Measurements from ENCODE around the gene PLVAP.

DNA sequence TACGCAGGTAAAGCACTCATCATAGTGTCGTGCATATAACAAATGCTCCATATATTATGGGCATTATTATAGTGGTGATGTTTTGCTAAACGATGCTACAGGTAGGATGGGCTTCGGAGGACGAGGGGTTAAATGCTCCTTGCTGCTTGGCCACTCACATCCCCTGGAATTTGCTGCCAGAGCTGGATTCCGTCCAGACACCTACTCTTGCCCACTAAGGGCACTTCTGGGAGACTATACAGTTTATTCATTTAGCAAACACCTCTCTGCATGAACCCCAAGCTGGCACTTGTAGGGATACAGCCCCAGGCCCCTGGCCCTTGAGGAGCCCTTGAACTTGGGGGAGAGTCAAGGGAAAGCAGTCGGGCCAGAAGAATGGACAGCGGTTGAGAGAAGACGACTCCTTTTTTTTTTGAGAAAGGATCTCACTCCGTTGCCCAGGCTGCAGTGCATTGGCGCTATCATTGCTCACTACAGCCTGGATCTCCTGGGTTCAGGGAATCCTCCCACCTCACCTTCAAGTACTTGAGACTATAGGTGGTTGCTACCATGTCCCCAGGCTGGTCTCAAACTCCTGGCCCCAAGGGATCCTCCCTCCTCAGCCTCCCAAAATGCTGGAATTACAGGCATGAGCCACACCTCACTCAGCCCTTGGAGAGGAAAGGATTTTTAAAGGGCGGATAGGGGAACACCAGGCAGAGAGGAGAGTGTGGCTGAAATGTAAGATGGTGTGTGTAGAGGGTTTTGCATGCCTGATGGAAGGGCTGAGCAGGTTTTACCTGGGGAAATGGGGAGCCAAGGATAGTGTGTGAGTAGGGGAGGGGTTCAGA is 72.5 kb downstream of the PLVAP start:
- TF ChIP-seq POLR2AphosphoS5 (IDR thresholded peaks at IDR 0.05; ENCODE audit: low read depth, low read length) (no peak), SIN3A (IDR thresholded peaks at IDR 0.05; ENCODE audit: borderline replicate concordance, insufficient read depth, low read length) (no peak), FOXP2 (optimal IDR thresholded peaks at IDR 0.05; ENCODE audit: borderline replicate concordance, extremely low read depth, extremely low read length, insufficient read depth) (no peak)
- TF ChIP-seq, protein P1, sequence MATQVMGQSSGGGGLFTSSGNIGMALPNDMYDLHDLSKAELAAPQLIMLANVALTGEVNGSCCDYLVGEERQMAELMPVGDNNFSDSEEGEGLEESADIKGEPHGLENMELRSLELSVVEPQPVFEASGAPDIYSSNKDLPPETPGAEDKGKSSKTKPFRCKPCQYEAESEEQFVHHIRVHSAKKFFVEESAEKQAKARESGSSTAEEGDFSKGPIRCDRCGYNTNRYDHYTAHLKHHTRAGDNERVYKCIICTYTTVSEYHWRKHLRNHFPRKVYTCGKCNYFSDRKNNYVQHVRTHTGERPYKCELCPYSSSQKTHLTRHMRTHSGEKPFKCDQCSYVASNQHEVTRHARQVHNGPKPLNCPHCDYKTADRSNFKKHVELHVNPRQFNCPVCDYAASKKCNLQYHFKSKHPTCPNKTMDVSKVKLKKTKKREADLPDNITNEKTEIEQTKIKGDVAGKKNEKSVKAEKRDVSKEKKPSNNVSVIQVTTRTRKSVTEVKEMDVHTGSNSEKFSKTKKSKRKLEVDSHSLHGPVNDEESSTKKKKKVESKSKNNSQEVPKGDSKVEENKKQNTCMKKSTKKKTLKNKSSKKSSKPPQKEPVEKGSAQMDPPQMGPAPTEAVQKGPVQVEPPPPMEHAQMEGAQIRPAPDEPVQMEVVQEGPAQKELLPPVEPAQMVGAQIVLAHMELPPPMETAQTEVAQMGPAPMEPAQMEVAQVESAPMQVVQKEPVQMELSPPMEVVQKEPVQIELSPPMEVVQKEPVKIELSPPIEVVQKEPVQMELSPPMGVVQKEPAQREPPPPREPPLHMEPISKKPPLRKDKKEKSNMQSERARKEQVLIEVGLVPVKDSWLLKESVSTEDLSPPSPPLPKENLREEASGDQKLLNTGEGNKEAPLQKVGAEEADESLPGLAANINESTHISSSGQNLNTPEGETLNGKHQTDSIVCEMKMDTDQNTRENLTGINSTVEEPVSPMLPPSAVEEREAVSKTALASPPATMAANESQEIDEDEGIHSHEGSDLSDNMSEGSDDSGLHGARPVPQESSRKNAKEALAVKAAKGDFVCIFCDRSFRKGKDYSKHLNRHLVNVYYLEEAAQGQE (IDR thresholded peaks at IDR 0.05; ENCODE audit: insufficient read depth in 1 of 2, low read depth in 2 of 2, low read length in 2 of 2): no peak
